Measurements from ENCODE around the gene NPAS3. TPM values are rescaled to one million over a fixed set of nuclear protein-coding genes. Genes with fewer than 3 reads are reported as not detected.

The NPAS3 gene
- total and polyA plus RNA-seq, 2 of the 8 experiments (the other 6 are each of a cell fraction or from before 2014, with no cell fraction given): 0.11 to 0.60 TPM

- H3K4me1 ChIP-seq (replicated peaks in 1 of 4; ENCODE audit: control insufficient read depth in 3 of 4, insufficient read depth in 4 of 4, low read length in 3 of 4): peaks cover 0 to 3% (median 0%) of the 10 kb centered on the region in 4 experiments; a peak in 1 of 7 replicates
- no peak overlapping the region for H3K4me2 ChIP-seq (ENCODE audit: insufficient read depth in 1 of 2, low read depth in 2 of 2, low read length in 2 of 2)
- no peaks in the 10 kb centered on the region for H3K27me3 ChIP-seq (replicated peaks in 1 of 4; ENCODE audit: control insufficient read depth in 3 of 4, extremely low read depth in 1 of 4, insufficient read depth in 3 of 4, low read length in 3 of 4)
- no peak overlapping the region for H2AFZ ChIP-seq (ENCODE audit: low read length)
- no peak overlapping the region for H2BK20ac ChIP-seq (ENCODE audit: low read length)
- POLR2A ChIA-PET (ENCODE audit: partially characterized antibody): interaction anchor here (0.7 kb wide), 1 partner anchor 833 kb away, joined by 3 read pairs; no protein-coding TSS in a partner anchor
- H3K79me1 ChIP-seq (ENCODE audit: low read depth, low read length): no peaks in the 10 kb centered on the region
- no peaks in the 10 kb centered on the region for H3K79me2 ChIP-seq (ENCODE audit: control insufficient read depth in 1 of 2, insufficient read depth in 2 of 2, low read length in 2 of 2)
- no peak overlapping the region for H2BK5ac ChIP-seq (ENCODE audit: low read depth, low read length)
- no peak overlapping the region for H3K9ac ChIP-seq (replicated peaks in 1 of 4; ENCODE audit: extremely low read depth in 1 of 4, low read depth in 3 of 4, low read length in 3 of 4)
- H3K23ac ChIP-seq (ENCODE audit: insufficient read length): no peak overlapping the region
- no peak overlapping the region for H2BK15ac ChIP-seq (ENCODE audit: low read length)
- no peak overlapping the region for H3K56ac ChIP-seq (replicated peaks; ENCODE audit: insufficient read length, low read depth, low read length)
- H3K36me3 ChIP-seq (ENCODE audit: control insufficient read depth in 2 of 4, insufficient read depth in 4 of 4, low read length in 3 of 4): no peaks in the 10 kb centered on the region
- no peaks in the 10 kb centered on the region for H3K23me2 ChIP-seq (ENCODE audit: low read depth, low read length)
- H3K4ac ChIP-seq (replicated peaks; ENCODE audit: insufficient read length, low read depth, low read length): no peak overlapping the region
- no peak overlapping the region for H4K91ac ChIP-seq (replicated peaks; ENCODE audit: insufficient read length, low read length)
- H3K4me3 ChIP-seq (ENCODE audit: extremely low read depth in 1 of 4, insufficient read depth in 2 of 4, low read depth in 3 of 4, low read length in 4 of 4): no peak overlapping the region
- no peaks in the 10 kb centered on the region for H4K20me1 ChIP-seq (replicated peaks in 1 of 2; ENCODE audit: control insufficient read depth in 1 of 2, insufficient read depth in 2 of 2, low read length in 2 of 2)
- 90% methylated on average over 3 of the region's 3 CpGs; no CpG with 5 or more reads in 1 of the 2 experiments for WGBS, 2 experiments (ENCODE audit: extremely low coverage in 1 of 2, insufficient coverage in 1 of 2, insufficient read length in 1 of 2, insufficient replicate concordance in 2 of 2, low coverage in 1 of 2, low lambda C conversion rate in 2 of 2, missing lambda C conversion rate in 1 of 2)
- no peak overlapping the region for H2BK120ac ChIP-seq (replicated peaks; ENCODE audit: low read depth, low read length)
- CTCF ChIA-PET (ENCODE audit: partially characterized antibody): no interaction called here
- no peak overlapping the region for H3K27ac ChIP-seq (ENCODE audit: low read depth, low read length)
- H2AK5ac ChIP-seq (ENCODE audit: low read depth, low read length): no peak overlapping the region
- H4K8ac ChIP-seq (ENCODE audit: extremely low read depth, insufficient read depth, low read length): no peak overlapping the region
- H3K14ac ChIP-seq (ENCODE audit: insufficient read length): no peak overlapping the region
- no peak overlapping the region for H2BK12ac ChIP-seq (ENCODE audit: low read depth, low read length)
- no peak for DNase-seq (ENCODE audit: low read depth in 1 of 2, low spot score in 2 of 2)
- FAIRE-seq: no peak
- H4K5ac ChIP-seq (ENCODE audit: insufficient read length, low read depth, low read length): no peak overlapping the region
- no peak overlapping the region for H3K18ac ChIP-seq (ENCODE audit: extremely low read depth, low read length)
- no peaks in the 10 kb centered on the region for H3K9me3 ChIP-seq (ENCODE audit: insufficient read depth in 2 of 2, low read depth in 1 of 2, low read length in 1 of 2)
- TF ChIP-seq CBX5 (IDR thresholded peaks at IDR 0.05; ENCODE audit: low read depth, low read length) (no peak), BCL11A (IDR thresholded peaks at IDR 0.05; ENCODE audit: low read depth in 2 of 2, low read length in 2 of 2) (no peak), PHF8 (conservative IDR thresholded peaks at IDR 0.05; ENCODE audit: low read depth, low read length) (no peak), TBP (IDR thresholded peaks at IDR 0.05; ENCODE audit: low read depth, low read length) (no peak), NRF1 (IDR thresholded peaks at IDR 0.05; ENCODE audit: low read depth, low read length) (no peak), EZH2 (IDR thresholded peaks at IDR 0.05; ENCODE audit: low read depth, low read length, severe bottlenecking) (no peak), RNF2 (IDR thresholded peaks at IDR 0.05; ENCODE audit: borderline replicate concordance, low read depth, low read length, missing control alignments, poor library complexity, severe bottlenecking) (no peak), SP2 (IDR thresholded peaks at IDR 0.05; ENCODE audit: low read length) (no peak), TCF12 (IDR thresholded peaks at IDR 0.05; ENCODE audit: low read depth, low read length) (no peak), CEBPB (IDR thresholded peaks at IDR 0.05; ENCODE audit: low read depth, low read length) (no peak), YY1 (IDR thresholded peaks at IDR 0.05; ENCODE audit: low read depth, low read length) (no peak), RAD21 (IDR thresholded peaks at IDR 0.05 in 1 of 2, conservative IDR thresholded peaks at IDR 0.05 in 1 of 2; ENCODE audit: low read depth in 2 of 2, low read length in 2 of 2) (no peak)
- TF ChIP-seq, protein P1, sequence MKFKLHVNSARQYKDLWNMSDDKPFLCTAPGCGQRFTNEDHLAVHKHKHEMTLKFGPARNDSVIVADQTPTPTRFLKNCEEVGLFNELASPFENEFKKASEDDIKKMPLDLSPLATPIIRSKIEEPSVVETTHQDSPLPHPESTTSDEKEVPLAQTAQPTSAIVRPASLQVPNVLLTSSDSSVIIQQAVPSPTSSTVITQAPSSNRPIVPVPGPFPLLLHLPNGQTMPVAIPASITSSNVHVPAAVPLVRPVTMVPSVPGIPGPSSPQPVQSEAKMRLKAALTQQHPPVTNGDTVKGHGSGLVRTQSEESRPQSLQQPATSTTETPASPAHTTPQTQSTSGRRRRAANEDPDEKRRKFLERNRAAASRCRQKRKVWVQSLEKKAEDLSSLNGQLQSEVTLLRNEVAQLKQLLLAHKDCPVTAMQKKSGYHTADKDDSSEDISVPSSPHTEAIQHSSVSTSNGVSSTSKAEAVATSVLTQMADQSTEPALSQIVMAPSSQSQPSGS (IDR thresholded peaks at IDR 0.05; ENCODE audit: low read length): no peak
Measured at GRCh38 chr14:33606591-33606990, 667.9 kb downstream of the NPAS3 start.

All from H1 (cell line).